Measurements from ENCODE around the gene SNAPC4. TPM values are rescaled to one million over a fixed set of nuclear protein-coding genes. Genes with fewer than 3 reads are reported as not detected.
A peak's percentile ranks its signal among the peaks of the same experiment; 100 is the strongest.

SNAPC4 gene
- total and polyA plus RNA-seq, 9 of the 15 experiments (the other 6 are each of a cell fraction or from before 2014, with no cell fraction given) = 0.21 to 21.8 (median 8.8) TPM

DNA sequence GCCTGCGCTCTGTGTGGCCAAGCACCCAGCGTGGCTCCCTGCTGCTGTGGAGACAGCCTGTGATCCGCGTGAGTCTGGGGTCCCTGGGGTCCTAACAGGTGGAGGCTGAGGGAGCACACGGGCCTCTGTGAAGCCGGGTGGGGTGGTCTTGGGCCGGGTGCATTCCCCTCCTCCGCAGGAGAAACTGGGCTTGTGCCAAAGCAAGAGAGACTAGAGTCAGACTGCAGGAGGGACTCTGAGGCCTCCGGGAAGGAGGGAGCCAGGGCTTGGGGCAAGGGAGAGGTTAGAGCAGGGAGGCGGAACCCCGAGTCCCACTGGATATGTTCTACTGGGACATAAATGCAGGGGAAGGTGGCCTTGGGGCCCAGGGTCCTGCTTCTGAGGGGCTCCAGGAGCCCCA is 46.9 kb downstream of the SNAPC4 start:
- Histone ChIP-seq H3K27ac (ENCODE audit: extremely low read depth, low read depth, low read length) (no peak overlapping the region), H3K79me2 (ENCODE audit: control insufficient read depth, insufficient read depth, low read length) (no peaks in the 10 kb centered on the region), H3K4me1 (replicated peaks in 1 of 2; ENCODE audit: control insufficient read depth in 2 of 2, insufficient read depth in 2 of 2, low read length in 2 of 2) (peaks cover 0 to 94% of the 10 kb centered on the region in 2 experiments; a peak in 4 of 5 replicates), H3K27me3 (ENCODE audit: control insufficient read depth in 2 of 2, insufficient read depth in 2 of 2, low read length in 2 of 2) (no peaks in the 10 kb centered on the region), H3K4me3 (no peak overlapping the region), H3K9me3 (replicated peaks; ENCODE audit: control insufficient read depth, insufficient read depth, low read depth, low read length) (no peaks in the 10 kb centered on the region), H3K4me2 (ENCODE audit: insufficient read depth, low read length) (no peak overlapping the region), H4K20me1 (replicated peaks; ENCODE audit: control insufficient read depth, insufficient read depth, low read length) (no peaks in the 10 kb centered on the region; the same call in 1 of the 2 replicates), H3K36me3 (ENCODE audit: control insufficient read depth, insufficient read depth, low read length) (no peaks in the 10 kb centered on the region), H3K9me1 (ENCODE audit: control insufficient read depth, insufficient read depth, low read length) (no peaks in the 10 kb centered on the region), H3K9ac (ENCODE audit: insufficient read depth in 1 of 2, low read depth in 2 of 2, low read length in 2 of 2) (peak overlapping the region in 1 of 2 experiments; percentile 68; a peak in 1 of 4 replicates), H2AFZ (ENCODE audit: low read depth, low read length) (no peak overlapping the region)
- WGBS (ENCODE audit: insufficient coverage, low coverage, missing lambda C conversion rate) = 47% methylated on average over 10 of the region's 11 CpGs
- FAIRE-seq = no peak
- no peak for DNase-seq (ENCODE audit: extremely low read depth in 1 of 4, low spot score in 3 of 4)
- intact Hi-C loops (cut with micrococcal nuclease) (no loop called here), in situ Hi-C loops (cut with MboI) (no loop called here)
- TF ChIP-seq NR4A1 (CRISPR knock-in tag; IDR thresholded peaks at IDR 0.05) (no peak), NR4A1 (tag; IDR thresholded peaks at IDR 0.05) (no peak), BCOR (IDR thresholded peaks at IDR 0.05) (peak; percentile 44; the same call in 1 of the 2 replicates)
- TF ChIP-seq, protein P1, sequence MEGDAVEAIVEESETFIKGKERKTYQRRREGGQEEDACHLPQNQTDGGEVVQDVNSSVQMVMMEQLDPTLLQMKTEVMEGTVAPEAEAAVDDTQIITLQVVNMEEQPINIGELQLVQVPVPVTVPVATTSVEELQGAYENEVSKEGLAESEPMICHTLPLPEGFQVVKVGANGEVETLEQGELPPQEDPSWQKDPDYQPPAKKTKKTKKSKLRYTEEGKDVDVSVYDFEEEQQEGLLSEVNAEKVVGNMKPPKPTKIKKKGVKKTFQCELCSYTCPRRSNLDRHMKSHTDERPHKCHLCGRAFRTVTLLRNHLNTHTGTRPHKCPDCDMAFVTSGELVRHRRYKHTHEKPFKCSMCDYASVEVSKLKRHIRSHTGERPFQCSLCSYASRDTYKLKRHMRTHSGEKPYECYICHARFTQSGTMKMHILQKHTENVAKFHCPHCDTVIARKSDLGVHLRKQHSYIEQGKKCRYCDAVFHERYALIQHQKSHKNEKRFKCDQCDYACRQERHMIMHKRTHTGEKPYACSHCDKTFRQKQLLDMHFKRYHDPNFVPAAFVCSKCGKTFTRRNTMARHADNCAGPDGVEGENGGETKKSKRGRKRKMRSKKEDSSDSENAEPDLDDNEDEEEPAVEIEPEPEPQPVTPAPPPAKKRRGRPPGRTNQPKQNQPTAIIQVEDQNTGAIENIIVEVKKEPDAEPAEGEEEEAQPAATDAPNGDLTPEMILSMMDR (IDR thresholded peaks at IDR 0.05 in 2 of 3, conservative IDR thresholded peaks at IDR 0.05 in 1 of 3; ENCODE audit: insufficient read depth in 2 of 3, low read depth in 1 of 3, low read length in 3 of 3) = no peak
- ATAC-seq = no peak
- no TSS peak for BruUV-seq (replicated peaks)
- CTCF ChIA-PET (ENCODE audit: low intra/inter-chr PET ratio) = interaction anchor here (0.7 kb wide), 1 partner anchor 1112 kb away, joined by 4 read pairs; no protein-coding TSS in a partner anchor
- POLR2A ChIA-PET = interaction anchor here (1.9 kb wide), 1 partner anchor 10 kb away, joined by 9 read pairs; the partner anchor contains the start of gene DNLZ
